Transverse colon (tissue), 3 donors: ENCODE results near the gene SDSL.

Experiments
- POLR2A ChIP-seq: fragments of 450-650 bp; IDR thresholded peaks from one replicate; pipeline ENCODE4 v1.6.1; 2016; ENCODE audit warnings: antibody characterized with exemption, mild to moderate bottlenecking, moderate library complexity
- TF ChIP-seq, protein P1 (sequence below), 5 experiments: fragments of 200-600 bp in 3 of 5; fragments of 450-650 bp in 2 of 5; sonication (generic) in 3 of 5; IDR thresholded peaks; 1 replicate in 2 of 5; 2 replicates in 3 of 5; pipeline ENCODE4 v1.5.1; 2016 to 2017; ENCODE audit warnings: antibody characterized with exemption in 5 of 5, inconsistent platforms in 3 of 5, mild to moderate bottlenecking in 2 of 5, moderate library complexity in 1 of 5

DNA sequence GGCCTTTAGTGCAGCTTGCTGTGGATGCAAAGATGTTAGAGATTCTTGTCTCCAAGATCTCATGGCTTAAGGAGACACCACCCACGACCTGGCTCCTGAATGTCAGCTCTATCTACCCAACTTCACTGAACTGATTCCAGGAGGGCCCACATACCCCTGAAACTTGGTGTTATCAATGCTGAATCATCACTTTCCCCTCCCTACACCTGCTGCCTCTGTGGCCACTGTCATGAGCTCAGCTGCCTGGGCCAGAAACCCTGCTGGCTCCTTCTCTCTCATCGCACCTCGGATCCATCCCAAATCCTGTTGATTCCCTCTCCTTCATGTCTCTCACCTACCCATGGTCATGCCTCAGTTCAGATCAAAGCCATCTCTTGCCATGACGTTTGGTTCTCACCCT is 64.5 kb downstream of the SDSL start:
- TF ChIP-seq, protein P1, sequence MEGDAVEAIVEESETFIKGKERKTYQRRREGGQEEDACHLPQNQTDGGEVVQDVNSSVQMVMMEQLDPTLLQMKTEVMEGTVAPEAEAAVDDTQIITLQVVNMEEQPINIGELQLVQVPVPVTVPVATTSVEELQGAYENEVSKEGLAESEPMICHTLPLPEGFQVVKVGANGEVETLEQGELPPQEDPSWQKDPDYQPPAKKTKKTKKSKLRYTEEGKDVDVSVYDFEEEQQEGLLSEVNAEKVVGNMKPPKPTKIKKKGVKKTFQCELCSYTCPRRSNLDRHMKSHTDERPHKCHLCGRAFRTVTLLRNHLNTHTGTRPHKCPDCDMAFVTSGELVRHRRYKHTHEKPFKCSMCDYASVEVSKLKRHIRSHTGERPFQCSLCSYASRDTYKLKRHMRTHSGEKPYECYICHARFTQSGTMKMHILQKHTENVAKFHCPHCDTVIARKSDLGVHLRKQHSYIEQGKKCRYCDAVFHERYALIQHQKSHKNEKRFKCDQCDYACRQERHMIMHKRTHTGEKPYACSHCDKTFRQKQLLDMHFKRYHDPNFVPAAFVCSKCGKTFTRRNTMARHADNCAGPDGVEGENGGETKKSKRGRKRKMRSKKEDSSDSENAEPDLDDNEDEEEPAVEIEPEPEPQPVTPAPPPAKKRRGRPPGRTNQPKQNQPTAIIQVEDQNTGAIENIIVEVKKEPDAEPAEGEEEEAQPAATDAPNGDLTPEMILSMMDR (IDR thresholded peaks at IDR 0.05) = no peak
- TF ChIP-seq POLR2A = no peak
